Hepatocyte (in vitro differentiated cells): ENCODE results near the gene CD37. TPM values are rescaled to one million over a fixed set of nuclear protein-coding genes. Genes with fewer than 3 reads are reported as not detected.
A peak's percentile ranks its signal among the peaks of the same experiment; 100 is the strongest.

Source experiments
- DNase-seq: peaks from one replicate; pipeline ENCODE4 v3.0.0-alpha.2; 2016; ENCODE audit warnings: low spot score
- H2AFZ ChIP-seq: fragments of 200-600 bp; sonication (generic); 2 replicates; pipeline ENCODE4 v1.6.0; 2016; ENCODE audit warnings: antibody characterized with exemption, mild to moderate bottlenecking
- H3K27ac ChIP-seq: fragments of 200-600 bp; sonication (generic); 2 replicates; pipeline ENCODE4 v1.5.1; 2016; ENCODE audit warnings: mild to moderate bottlenecking
- H3K27me3 ChIP-seq: fragments of 200-600 bp; sonication (generic); 2 replicates; pipeline ENCODE4 v1.6.1; 2016
- H3K36me3 ChIP-seq: fragments of 200-600 bp; sonication (generic); replicated peaks from 2 replicates; pipeline ENCODE4 v1.5.1; 2016; ENCODE audit warnings: low read depth; ENCODE audit not compliant: insufficient read depth
- H3K4me1 ChIP-seq: fragments of 200-600 bp; sonication (generic); 2 replicates; pipeline ENCODE4 v1.5.1; 2016; ENCODE audit warnings: mild to moderate bottlenecking, moderate library complexity; ENCODE audit not compliant: insufficient read depth
- H3K4me2 ChIP-seq: fragments of 200-600 bp; sonication (generic); 2 replicates; pipeline ENCODE4 v1.6.0; 2016
- H3K4me3 ChIP-seq: fragments of 200-600 bp; sonication (generic); 2 replicates; pipeline ENCODE4 v1.5.1; 2016; ENCODE audit warnings: mild to moderate bottlenecking
- H3K79me2 ChIP-seq: fragments of 200-600 bp; sonication (generic); 2 replicates; pipeline ENCODE4 v1.6.0; 2017; ENCODE audit warnings: mild to moderate bottlenecking
- H3K9me2 ChIP-seq: fragments of 200-600 bp; sonication (generic); replicated peaks from 2 replicates; pipeline ENCODE4 v1.6.0; 2017; ENCODE audit warnings: mild to moderate bottlenecking; ENCODE audit not compliant: insufficient read depth
- H3K9me3 ChIP-seq: fragments of 200-600 bp; sonication (generic); 2 replicates; pipeline ENCODE4 v1.5.1; 2016; ENCODE audit warnings: low read depth, mild to moderate bottlenecking
- H4K20me1 ChIP-seq: fragments of 200-600 bp; sonication (generic); 2 replicates; pipeline ENCODE4 v1.6.0; 2016; ENCODE audit warnings: mild to moderate bottlenecking; ENCODE audit not compliant: insufficient read depth, poor library complexity, severe bottlenecking
- EZH2 ChIP-seq: fragments of 200-600 bp; sonication (generic); IDR thresholded peaks from 2 replicates; pipeline ENCODE4 v1.6.1; 2016; ENCODE audit warnings: antibody characterized with exemption, mild to moderate bottlenecking, borderline replicate concordance
- EZH2phosphoT487 ChIP-seq: fragments of 200-600 bp; sonication (generic); IDR thresholded peaks from one replicate; pipeline ENCODE4 v1.6.1; 2018; ENCODE audit warnings: antibody characterized with exemption, mild to moderate bottlenecking, low read depth, moderate library complexity; ENCODE audit not compliant: unreplicated experiment, severe bottlenecking
- WGBS: methylation state at CpG from one replicate; pipeline ENCODE4 v1.1.6; 2016; ENCODE audit warnings: low lambda C conversion rate; ENCODE audit errors: missing lambda C conversion rate; 5-methylcytosine and 5-hydroxymethylcytosine counted together
- polyA plus RNA-seq: library from polyadenylated mRNA; unstranded; fragments of >200 nt; fragmentation: Nextera tagmentation; extraction: Ambion mirVana; gene quantifications from 2 replicates; pipeline ENCODE4 v1.2.1, GENCODE V29; 2016
- total RNA-seq: library from RNA; depleted of rRNA; stranded (reverse); fragments of >200 nt; gene quantifications from 2 replicates; pipeline ENCODE4 v1.2.3, GENCODE V29; 2014
- TF ChIP-seq, protein P1 (sequence below): fragments of 200-600 bp; sonication (generic); IDR thresholded peaks from 2 replicates; pipeline ENCODE4 v1.5.1; 2016; ENCODE audit warnings: antibody characterized with exemption, mild to moderate bottlenecking; ENCODE audit not compliant: poor library complexity

The CD37 gene
- total and polyA plus RNA-seq, 2 experiments from 2014 or later = 0.27 to 12.4 TPM

DNA sequence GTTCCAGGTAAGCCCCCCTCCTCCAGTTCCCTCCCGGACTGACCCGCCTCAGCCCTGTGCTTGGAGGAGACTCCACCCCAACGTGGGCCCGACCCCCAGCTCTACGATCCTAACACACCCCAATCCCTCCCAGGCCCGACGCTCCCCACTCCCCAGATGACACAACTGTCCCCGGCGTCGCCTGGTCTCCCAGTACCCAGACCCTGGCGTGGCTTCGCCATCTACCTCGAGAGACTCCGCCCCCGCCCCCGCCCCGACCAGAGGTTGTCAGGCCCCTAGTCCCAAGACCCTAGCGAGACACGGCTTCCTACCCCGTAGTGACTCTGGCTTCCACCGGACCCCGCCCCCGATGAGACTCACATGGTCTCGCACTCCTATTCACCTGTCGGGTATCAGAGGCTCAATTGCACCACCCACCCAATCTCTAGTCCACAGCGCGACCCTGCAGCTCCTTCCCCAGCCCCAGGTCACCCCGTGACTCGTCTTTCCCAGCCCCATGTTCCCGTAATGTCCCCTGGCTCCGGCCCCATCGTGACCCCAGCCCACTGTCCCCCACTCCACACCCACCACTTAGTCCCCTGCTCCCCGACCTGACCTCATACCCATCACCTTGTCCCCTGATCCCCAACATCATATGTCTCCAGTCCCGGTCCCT lies 2.9 kb downstream of the CD37 start:
- Histone ChIP-seq H3K27me3 (no peaks in the 10 kb centered on the region), H3K36me3 (no peaks in the 10 kb centered on the region), H3K4me3 (no peak overlapping the region), H3K79me2 (no peaks in the 10 kb centered on the region), H2AFZ (no peak overlapping the region), H4K20me1 (peaks cover 7% of the 10 kb centered on the region), H3K9me3 (no peaks in the 10 kb centered on the region), H3K9me2 (no peaks in the 10 kb centered on the region), H3K27ac (no peak overlapping the region), H3K4me1 (no peaks in the 10 kb centered on the region), H3K4me2 (peak overlapping the region; percentile 78)
- TF ChIP-seq, protein P1, sequence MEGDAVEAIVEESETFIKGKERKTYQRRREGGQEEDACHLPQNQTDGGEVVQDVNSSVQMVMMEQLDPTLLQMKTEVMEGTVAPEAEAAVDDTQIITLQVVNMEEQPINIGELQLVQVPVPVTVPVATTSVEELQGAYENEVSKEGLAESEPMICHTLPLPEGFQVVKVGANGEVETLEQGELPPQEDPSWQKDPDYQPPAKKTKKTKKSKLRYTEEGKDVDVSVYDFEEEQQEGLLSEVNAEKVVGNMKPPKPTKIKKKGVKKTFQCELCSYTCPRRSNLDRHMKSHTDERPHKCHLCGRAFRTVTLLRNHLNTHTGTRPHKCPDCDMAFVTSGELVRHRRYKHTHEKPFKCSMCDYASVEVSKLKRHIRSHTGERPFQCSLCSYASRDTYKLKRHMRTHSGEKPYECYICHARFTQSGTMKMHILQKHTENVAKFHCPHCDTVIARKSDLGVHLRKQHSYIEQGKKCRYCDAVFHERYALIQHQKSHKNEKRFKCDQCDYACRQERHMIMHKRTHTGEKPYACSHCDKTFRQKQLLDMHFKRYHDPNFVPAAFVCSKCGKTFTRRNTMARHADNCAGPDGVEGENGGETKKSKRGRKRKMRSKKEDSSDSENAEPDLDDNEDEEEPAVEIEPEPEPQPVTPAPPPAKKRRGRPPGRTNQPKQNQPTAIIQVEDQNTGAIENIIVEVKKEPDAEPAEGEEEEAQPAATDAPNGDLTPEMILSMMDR = no peak
- TF ChIP-seq EZH2 (no peak), EZH2phosphoT487 (no peak)
- no peak for DNase-seq
- 15% methylated on average over 3 of the region's 34 CpGs for WGBS

DNA sequence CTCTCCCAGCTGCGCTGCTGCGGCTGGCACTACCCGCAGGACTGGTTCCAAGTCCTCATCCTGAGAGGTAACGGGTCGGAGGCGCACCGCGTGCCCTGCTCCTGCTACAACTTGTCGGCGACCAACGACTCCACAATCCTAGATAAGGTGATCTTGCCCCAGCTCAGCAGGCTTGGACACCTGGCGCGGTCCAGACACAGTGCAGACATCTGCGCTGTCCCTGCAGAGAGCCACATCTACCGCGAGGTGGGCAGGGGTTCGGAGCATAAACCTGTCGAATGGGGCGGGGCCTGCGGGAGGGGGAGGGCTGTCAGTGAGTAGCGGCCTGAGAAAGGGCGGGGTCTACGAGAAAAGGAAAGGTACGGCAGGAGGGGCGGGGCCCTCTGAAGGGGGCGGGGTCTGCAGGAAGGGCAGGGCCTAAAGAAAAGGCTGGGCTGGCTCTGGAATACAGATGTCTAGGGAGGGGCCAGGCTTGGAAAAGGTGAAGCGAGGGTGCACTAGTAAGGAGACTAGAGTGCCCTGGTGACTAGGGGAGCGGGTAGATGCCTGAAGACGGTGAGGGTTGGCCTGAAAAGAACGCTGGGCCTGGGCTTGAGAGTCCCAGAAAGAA lies 3.6 kb downstream of the CD37 start:
- no peak for TF ChIP-seq EZH2
- TF ChIP-seq EZH2phosphoT487 = no peak
- TF ChIP-seq, protein P1 = no peak
- Histone ChIP-seq H3K4me1 (no peaks in the 10 kb centered on the region), H4K20me1 (peaks cover 7% of the 10 kb centered on the region), H3K9me3 (no peaks in the 10 kb centered on the region), H3K27ac (no peak overlapping the region), H3K4me2 (peak overlapping the region; percentile 78), H3K36me3 (no peaks in the 10 kb centered on the region), H3K27me3 (no peaks in the 10 kb centered on the region), H3K79me2 (no peaks in the 10 kb centered on the region), H3K4me3 (no peak overlapping the region), H3K9me2 (no peaks in the 10 kb centered on the region), H2AFZ (no peak overlapping the region)
- 9% methylated on average over 24 of the region's 30 CpGs for WGBS
- DNase-seq = peak; percentile 93

DNA sequence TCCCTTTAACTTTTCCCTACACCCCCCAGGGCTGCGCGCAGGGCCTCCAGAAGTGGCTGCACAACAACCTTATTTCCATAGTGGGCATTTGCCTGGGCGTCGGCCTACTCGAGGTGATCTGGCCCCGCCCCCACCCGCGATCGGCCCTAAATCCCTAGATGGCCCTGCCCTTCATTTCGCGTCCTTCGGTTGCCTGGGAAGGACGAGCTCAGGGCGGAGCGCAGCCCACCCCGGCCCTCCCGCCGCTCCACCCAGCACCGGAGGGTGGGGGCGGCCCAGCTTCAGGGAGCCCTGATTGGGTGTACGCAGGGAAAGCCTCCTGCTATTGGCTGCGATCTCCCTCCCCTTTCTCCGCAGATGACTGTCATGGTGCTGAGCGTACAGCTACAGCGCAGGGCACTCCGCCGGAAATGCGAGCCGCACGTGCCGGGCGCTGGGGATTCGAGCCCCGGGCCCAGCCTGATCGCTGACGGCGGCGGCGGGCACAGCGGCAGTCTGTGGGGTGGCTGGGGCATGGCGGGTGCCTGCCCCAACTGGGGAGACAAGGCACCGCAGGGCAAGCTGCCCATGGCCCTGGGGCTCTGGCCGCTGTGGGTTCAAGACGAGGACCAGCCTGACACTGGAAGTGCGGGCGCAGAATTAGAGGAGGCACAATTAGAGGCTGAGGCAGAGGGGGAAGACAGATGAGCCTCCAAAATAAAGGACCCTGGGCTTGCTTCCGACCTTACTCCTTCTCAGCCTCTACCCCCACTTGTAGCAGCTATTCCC lies 4.3 kb downstream of the CD37 start:
- Histone ChIP-seq H3K9me3 (no peaks in the 10 kb centered on the region), H3K9me2 (no peaks in the 10 kb centered on the region), H4K20me1 (peaks cover 7% of the 10 kb centered on the region), H3K4me3 (no peak overlapping the region), H3K27me3 (no peaks in the 10 kb centered on the region), H3K79me2 (no peaks in the 10 kb centered on the region), H2AFZ (no peak overlapping the region), H3K27ac (no peak overlapping the region), H3K36me3 (no peaks in the 10 kb centered on the region), H3K4me1 (no peaks in the 10 kb centered on the region), H3K4me2 (peak overlapping the region; percentile 78)
- peak; percentile 87 for DNase-seq
- WGBS = 17% methylated on average over 29 of the region's 47 CpGs
- TF ChIP-seq EZH2phosphoT487 = no peak
- TF ChIP-seq, protein P1 = no peak
- no peak for TF ChIP-seq EZH2
